HCT116 (cell line): ENCODE measurements around the gene TLCD3A.

ENCODE experiments used
- EZH2phosphoT487 ChIP-seq: fragments of 200-600 bp; IDR thresholded peaks from 2 replicates; pipeline ENCODE4 v1.6.1; 2018; ENCODE audit warnings: antibody characterized with exemption, borderline replicate concordance
- FOSL1 ChIP-seq: IDR thresholded peaks from 2 replicates; pipeline ENCODE4 v1.6.1; 2012; ENCODE audit warnings: low read depth
- POLR2A ChIP-seq: IDR thresholded peaks from 2 replicates; pipeline ENCODE4 v1.7.0; 2011; ENCODE audit warnings: borderline replicate concordance; ENCODE audit not compliant: insufficient read depth, insufficient read length; ENCODE audit errors: extremely low read depth
- SIN3A ChIP-seq: IDR thresholded peaks from 2 replicates; pipeline ENCODE4 v1.6.1; 2012; ENCODE audit warnings: low read depth
- SP1 ChIP-seq: IDR thresholded peaks from 2 replicates; pipeline ENCODE4 v1.6.1; 2012; ENCODE audit warnings: low read depth
- YY1 ChIP-seq: IDR thresholded peaks from 2 replicates; pipeline ENCODE4 v1.6.1; 2011; ENCODE audit warnings: low read length, low read depth, moderate library complexity, mild to moderate bottlenecking; ENCODE audit not compliant: insufficient replicate concordance; ENCODE audit errors: extremely low read depth
- TF ChIP-seq, protein P1 (sequence below): IDR thresholded peaks from 2 replicates; pipeline ENCODE4 v1.6.1; 2012
- TF ChIP-seq, protein P2 (sequence below), 3 experiments: fragments of 200-600 bp in 1 of 3; sonication (generic) in 1 of 3; IDR thresholded peaks in 2 of 3; conservative IDR thresholded peaks in 1 of 3; 2 replicates each; pipeline ENCODE4 v1.5.1; 2012 to 2017; ENCODE audit warnings: low read depth in 2 of 3, low read length in 2 of 3, antibody characterized with exemption in 1 of 3, borderline replicate concordance in 1 of 3, control low read depth in 1 of 3, mild to moderate bottlenecking in 1 of 3, mixed read lengths in 1 of 3, mixed run types in 1 of 3, moderate library complexity in 1 of 3; ENCODE audit not compliant: insufficient read depth in 1 of 3
- TF ChIP-seq, protein P3 (sequence below): IDR thresholded peaks from 2 replicates; pipeline ENCODE4 v1.6.1; 2012
- TF ChIP-seq, protein P4 (sequence below): IDR thresholded peaks from 2 replicates; pipeline ENCODE4 v1.6.1; 2012; ENCODE audit warnings: low read depth

DNA sequence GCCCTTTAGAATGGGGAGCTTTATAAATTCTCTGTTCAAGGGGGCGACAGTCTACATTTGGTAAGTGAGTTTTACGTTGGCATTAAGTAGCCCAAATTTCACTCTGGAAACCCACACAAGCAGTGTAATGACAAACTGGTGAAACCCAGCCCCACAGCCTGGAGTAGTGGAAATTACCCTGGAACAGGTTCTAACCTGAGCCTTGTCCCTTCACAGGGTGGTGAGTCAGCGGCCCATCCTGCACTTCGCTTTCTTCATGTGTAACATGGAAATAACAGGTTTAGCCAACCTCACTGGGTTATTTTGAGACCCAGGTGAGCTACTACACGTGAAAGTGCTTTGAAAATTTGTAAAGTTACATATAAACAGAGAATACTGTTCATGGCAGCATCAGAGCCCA, 3.5 kb upstream of the TLCD3A start:
- TF ChIP-seq, protein P1, sequence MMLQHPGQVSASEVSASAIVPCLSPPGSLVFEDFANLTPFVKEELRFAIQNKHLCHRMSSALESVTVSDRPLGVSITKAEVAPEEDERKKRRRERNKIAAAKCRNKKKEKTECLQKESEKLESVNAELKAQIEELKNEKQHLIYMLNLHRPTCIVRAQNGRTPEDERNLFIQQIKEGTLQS = no peak
- TF ChIP-seq, protein P2, sequence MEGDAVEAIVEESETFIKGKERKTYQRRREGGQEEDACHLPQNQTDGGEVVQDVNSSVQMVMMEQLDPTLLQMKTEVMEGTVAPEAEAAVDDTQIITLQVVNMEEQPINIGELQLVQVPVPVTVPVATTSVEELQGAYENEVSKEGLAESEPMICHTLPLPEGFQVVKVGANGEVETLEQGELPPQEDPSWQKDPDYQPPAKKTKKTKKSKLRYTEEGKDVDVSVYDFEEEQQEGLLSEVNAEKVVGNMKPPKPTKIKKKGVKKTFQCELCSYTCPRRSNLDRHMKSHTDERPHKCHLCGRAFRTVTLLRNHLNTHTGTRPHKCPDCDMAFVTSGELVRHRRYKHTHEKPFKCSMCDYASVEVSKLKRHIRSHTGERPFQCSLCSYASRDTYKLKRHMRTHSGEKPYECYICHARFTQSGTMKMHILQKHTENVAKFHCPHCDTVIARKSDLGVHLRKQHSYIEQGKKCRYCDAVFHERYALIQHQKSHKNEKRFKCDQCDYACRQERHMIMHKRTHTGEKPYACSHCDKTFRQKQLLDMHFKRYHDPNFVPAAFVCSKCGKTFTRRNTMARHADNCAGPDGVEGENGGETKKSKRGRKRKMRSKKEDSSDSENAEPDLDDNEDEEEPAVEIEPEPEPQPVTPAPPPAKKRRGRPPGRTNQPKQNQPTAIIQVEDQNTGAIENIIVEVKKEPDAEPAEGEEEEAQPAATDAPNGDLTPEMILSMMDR (IDR thresholded peaks at IDR 0.05 in 2 of 3, conservative IDR thresholded peaks at IDR 0.05 in 1 of 3; ENCODE audit: borderline replicate concordance in 1 of 3, insufficient read depth in 1 of 3, low read depth in 2 of 3, low read length in 2 of 3) = no peak
- TF ChIP-seq SIN3A = no peak
- no peak for TF ChIP-seq POLR2A
- TF ChIP-seq, protein P3, sequence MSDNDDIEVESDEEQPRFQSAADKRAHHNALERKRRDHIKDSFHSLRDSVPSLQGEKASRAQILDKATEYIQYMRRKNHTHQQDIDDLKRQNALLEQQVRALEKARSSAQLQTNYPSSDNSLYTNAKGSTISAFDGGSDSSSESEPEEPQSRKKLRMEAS = no peak
- no peak for TF ChIP-seq FOSL1
- TF ChIP-seq, protein P4, sequence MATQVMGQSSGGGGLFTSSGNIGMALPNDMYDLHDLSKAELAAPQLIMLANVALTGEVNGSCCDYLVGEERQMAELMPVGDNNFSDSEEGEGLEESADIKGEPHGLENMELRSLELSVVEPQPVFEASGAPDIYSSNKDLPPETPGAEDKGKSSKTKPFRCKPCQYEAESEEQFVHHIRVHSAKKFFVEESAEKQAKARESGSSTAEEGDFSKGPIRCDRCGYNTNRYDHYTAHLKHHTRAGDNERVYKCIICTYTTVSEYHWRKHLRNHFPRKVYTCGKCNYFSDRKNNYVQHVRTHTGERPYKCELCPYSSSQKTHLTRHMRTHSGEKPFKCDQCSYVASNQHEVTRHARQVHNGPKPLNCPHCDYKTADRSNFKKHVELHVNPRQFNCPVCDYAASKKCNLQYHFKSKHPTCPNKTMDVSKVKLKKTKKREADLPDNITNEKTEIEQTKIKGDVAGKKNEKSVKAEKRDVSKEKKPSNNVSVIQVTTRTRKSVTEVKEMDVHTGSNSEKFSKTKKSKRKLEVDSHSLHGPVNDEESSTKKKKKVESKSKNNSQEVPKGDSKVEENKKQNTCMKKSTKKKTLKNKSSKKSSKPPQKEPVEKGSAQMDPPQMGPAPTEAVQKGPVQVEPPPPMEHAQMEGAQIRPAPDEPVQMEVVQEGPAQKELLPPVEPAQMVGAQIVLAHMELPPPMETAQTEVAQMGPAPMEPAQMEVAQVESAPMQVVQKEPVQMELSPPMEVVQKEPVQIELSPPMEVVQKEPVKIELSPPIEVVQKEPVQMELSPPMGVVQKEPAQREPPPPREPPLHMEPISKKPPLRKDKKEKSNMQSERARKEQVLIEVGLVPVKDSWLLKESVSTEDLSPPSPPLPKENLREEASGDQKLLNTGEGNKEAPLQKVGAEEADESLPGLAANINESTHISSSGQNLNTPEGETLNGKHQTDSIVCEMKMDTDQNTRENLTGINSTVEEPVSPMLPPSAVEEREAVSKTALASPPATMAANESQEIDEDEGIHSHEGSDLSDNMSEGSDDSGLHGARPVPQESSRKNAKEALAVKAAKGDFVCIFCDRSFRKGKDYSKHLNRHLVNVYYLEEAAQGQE = no peak
- no peak for TF ChIP-seq SP1
- no peak for TF ChIP-seq YY1
- no peak for TF ChIP-seq EZH2phosphoT487
